ENCODE measurements around the gene ZNF426. TPM values are rescaled to one million over a fixed set of nuclear protein-coding genes. Genes with fewer than 3 reads are reported as not detected.
A peak's percentile ranks its signal among the peaks of the same experiment; 100 is the strongest.

The ZNF426 gene
- total and polyA plus RNA-seq, 2 of the 13 experiments (the other 11 are each of a cell fraction or from before 2014, with no cell fraction given): 3.8 to 14.9 TPM

DNA sequence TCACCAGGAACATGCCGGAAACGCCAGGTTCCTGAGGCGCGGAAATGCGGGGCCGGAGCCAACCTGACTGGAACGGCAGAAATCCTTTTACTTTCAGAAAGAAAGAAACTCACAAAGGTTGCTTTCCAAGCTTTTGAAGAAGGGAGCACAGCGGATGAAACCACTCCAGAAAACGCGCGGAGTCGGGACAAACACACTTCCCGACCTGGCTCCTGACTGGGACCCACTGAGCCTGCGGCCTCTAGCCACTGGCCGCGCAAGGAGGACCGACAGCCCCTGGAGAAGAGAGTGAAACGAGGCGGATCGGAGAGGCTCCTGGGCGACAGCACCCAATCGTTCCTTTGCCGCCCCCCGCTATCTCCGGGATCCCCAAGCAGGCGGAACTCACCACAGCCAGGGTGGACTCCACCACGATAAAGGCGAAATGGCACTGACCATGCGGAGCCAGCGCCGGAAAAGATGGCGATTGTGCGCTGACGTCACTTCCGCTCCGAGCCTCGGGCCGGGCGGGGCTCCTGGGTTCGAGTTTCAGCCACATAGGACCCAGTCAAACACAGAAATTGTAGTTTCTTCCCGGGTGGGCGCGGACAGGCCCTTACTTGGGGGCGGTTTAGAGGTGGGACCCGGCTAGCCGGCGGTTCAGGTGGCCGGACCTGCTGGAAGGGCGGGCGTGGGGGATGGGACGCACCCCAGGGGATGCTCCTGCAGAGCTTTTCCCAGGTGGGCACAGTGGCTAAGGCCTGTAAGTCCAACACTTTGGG lies 45.8 kb upstream of the ZNF426 start, which contains the start of gene ZNF121 (continued):
- TF ChIP-seq, protein P1, sequence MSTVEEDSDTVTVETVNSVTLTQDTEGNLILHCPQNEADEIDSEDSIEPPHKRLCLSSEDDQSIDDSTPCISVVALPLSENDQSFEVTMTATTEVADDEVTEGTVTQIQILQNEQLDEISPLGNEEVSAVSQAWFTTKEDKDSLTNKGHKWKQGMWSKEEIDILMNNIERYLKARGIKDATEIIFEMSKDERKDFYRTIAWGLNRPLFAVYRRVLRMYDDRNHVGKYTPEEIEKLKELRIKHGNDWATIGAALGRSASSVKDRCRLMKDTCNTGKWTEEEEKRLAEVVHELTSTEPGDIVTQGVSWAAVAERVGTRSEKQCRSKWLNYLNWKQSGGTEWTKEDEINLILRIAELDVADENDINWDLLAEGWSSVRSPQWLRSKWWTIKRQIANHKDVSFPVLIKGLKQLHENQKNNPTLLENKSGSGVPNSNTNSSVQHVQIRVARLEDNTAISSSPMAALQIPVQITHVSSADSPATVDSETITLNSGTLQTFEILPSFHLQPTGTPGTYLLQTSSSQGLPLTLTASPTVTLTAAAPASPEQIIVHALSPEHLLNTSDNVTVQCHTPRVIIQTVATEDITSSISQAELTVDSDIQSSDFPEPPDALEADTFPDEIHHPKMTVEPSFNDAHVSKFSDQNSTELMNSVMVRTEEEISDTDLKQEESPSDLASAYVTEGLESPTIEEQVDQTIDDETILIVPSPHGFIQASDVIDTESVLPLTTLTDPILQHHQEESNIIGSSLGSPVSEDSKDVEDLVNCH (CRISPR knock-in tag; IDR thresholded peaks at IDR 0.05): no peak
- TF ChIP-seq PITX1 (CRISPR knock-in tag; IDR thresholded peaks at IDR 0.05) (peak; percentile 71), ZNF850 (CRISPR knock-in tag; conservative IDR thresholded peaks at IDR 0.05) (no peak), ZNF782 (CRISPR knock-in tag; IDR thresholded peaks at IDR 0.05; ENCODE audit: borderline replicate concordance) (peak; percentile 31; the same call in 1 of the 2 replicates), ZNF703 (CRISPR knock-in tag; IDR thresholded peaks at IDR 0.05; ENCODE audit: borderline replicate concordance) (peak; percentile 31; the same call in 1 of the 2 replicates), FOXO1 (CRISPR knock-in tag; IDR thresholded peaks at IDR 0.05) (no peak; the same call in none of the 2 replicates), TMF1 (CRISPR knock-in tag; IDR thresholded peaks at IDR 0.05; ENCODE audit: low read depth) (peak; percentile 81; the same call in 1 of the 2 replicates), ZNF350 (CRISPR knock-in tag; IDR thresholded peaks at IDR 0.05; ENCODE audit: borderline replicate concordance, low read depth) (peak; percentile 75), ZFP37 (CRISPR knock-in tag; IDR thresholded peaks at IDR 0.05; ENCODE audit: borderline replicate concordance) (no peak; the same call in 1 of the 2 replicates), AKAP8 (CRISPR knock-in tag; IDR thresholded peaks at IDR 0.05) (no peak), ZNF747 (CRISPR knock-in tag; IDR thresholded peaks at IDR 0.05; ENCODE audit: borderline replicate concordance) (peak; percentile 77), PRMT3 (CRISPR knock-in tag; IDR thresholded peaks at IDR 0.05; ENCODE audit: borderline replicate concordance, low read depth) (no peak), ZNF816 (CRISPR knock-in tag; IDR thresholded peaks at IDR 0.05; ENCODE audit: borderline replicate concordance) (0 out of 2 replicates have a peak, but pooled peaks have one; percentile 72), PAF1 (CRISPR knock-in tag; IDR thresholded peaks at IDR 0.05) (no peak), CREB1 (IDR thresholded peaks at IDR 0.05) (peak; percentile 97), CREB1 (CRISPR knock-in tag; IDR thresholded peaks at IDR 0.05) (peak; percentile 98)
- TF ChIP-seq, protein P2, sequence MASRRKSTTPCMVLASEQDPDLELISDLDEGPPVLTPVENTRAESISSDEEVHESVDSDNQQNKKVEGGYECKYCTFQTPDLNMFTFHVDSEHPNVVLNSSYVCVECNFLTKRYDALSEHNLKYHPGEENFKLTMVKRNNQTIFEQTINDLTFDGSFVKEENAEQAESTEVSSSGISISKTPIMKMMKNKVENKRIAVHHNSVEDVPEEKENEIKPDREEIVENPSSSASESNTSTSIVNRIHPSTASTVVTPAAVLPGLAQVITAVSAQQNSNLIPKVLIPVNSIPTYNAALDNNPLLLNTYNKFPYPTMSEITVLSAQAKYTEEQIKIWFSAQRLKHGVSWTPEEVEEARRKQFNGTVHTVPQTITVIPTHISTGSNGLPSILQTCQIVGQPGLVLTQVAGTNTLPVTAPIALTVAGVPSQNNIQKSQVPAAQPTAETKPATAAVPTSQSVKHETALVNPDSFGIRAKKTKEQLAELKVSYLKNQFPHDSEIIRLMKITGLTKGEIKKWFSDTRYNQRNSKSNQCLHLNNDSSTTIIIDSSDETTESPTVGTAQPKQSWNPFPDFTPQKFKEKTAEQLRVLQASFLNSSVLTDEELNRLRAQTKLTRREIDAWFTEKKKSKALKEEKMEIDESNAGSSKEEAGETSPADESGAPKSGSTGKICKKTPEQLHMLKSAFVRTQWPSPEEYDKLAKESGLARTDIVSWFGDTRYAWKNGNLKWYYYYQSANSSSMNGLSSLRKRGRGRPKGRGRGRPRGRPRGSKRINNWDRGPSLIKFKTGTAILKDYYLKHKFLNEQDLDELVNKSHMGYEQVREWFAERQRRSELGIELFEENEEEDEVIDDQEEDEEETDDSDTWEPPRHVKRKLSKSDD (CRISPR knock-in tag; IDR thresholded peaks at IDR 0.05; ENCODE audit: low read depth): 0 out of 2 replicates have a peak, but pooled peaks have one; percentile 70
- TF ChIP-seq, protein P3, sequence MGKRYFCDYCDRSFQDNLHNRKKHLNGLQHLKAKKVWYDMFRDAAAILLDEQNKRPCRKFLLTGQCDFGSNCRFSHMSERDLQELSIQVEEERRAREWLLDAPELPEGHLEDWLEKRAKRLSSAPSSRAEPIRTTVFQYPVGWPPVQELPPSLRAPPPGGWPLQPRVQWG (CRISPR knock-in tag; IDR thresholded peaks at IDR 0.05; ENCODE audit: borderline replicate concordance, low read depth): no peak
- TF ChIP-seq, protein P4, sequence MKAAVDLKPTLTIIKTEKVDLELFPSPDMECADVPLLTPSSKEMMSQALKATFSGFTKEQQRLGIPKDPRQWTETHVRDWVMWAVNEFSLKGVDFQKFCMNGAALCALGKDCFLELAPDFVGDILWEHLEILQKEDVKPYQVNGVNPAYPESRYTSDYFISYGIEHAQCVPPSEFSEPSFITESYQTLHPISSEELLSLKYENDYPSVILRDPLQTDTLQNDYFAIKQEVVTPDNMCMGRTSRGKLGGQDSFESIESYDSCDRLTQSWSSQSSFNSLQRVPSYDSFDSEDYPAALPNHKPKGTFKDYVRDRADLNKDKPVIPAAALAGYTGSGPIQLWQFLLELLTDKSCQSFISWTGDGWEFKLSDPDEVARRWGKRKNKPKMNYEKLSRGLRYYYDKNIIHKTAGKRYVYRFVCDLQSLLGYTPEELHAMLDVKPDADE (CRISPR knock-in tag; IDR thresholded peaks at IDR 0.05): peak; percentile 80; the same call in 1 of the 2 replicates
- TF ChIP-seq, protein P5, sequence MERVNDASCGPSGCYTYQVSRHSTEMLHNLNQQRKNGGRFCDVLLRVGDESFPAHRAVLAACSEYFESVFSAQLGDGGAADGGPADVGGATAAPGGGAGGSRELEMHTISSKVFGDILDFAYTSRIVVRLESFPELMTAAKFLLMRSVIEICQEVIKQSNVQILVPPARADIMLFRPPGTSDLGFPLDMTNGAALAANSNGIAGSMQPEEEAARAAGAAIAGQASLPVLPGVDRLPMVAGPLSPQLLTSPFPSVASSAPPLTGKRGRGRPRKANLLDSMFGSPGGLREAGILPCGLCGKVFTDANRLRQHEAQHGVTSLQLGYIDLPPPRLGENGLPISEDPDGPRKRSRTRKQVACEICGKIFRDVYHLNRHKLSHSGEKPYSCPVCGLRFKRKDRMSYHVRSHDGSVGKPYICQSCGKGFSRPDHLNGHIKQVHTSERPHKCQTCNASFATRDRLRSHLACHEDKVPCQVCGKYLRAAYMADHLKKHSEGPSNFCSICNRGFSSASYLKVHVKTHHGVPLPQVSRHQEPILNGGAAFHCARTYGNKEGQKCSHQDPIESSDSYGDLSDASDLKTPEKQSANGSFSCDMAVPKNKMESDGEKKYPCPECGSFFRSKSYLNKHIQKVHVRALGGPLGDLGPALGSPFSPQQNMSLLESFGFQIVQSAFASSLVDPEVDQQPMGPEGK (CRISPR knock-in tag; IDR thresholded peaks at IDR 0.05): peak; percentile 71; the same call in 1 of the 2 replicates
